GM10847 (cell line): ENCODE data around the gene RAB27A.

Source experiments
- POLR2A ChIP-seq: IDR thresholded peaks from 2 replicates; pipeline ENCODE4 v1.6.1; 2011; ENCODE audit not compliant: insufficient read length; ENCODE audit errors: extremely low read depth

Gene RAB27A

GRCh38 chr15:55218056-55218455 lies 71.6 kb downstream of the RAB27A start:
- TF ChIP-seq POLR2A: no peak

GRCh38 chr15:55204464-55204863 lies 85.1 kb downstream of the RAB27A start:
- TF ChIP-seq POLR2A: no peak

- no peak for TF ChIP-seq POLR2A
Measured at GRCh38 chr15:55202206-55202605, 87.4 kb downstream of the RAB27A start.

GRCh38 chr15:55198706-55199105 lies 90.9 kb downstream of the RAB27A start:
- TF ChIP-seq POLR2A: no peak

- no peak for TF ChIP-seq POLR2A
Measured at GRCh38 chr15:55197719-55198118, 91.9 kb downstream of the RAB27A start.

- TF ChIP-seq POLR2A: no peak
Measured at GRCh38 chr15:55197362-55197705, 92.3 kb downstream of the RAB27A start.

GRCh38 chr15:55196458-55197361 lies 92.9 kb downstream of the RAB27A start, which contains the start of gene RSL24D1:
RSL24D1 (minus strand) TSS chr15:55196941; CDS start chr15:55196890, 51 bp downstream.
- peak; percentile 95 for TF ChIP-seq POLR2A

- TF ChIP-seq POLR2A: no peak
Measured at GRCh38 chr15:55195996-55196395, 93.6 kb downstream of the RAB27A start.

- TF ChIP-seq POLR2A: no peak
Measured at GRCh38 chr15:55194256-55194655, 95.4 kb downstream of the RAB27A start.

GRCh38 chr15:55186331-55186730 lies 103.3 kb downstream of the RAB27A start:
- no peak for TF ChIP-seq POLR2A

- TF ChIP-seq POLR2A: no peak
Measured at GRCh38 chr15:55183679-55184078, 105.9 kb downstream of the RAB27A start.

- TF ChIP-seq POLR2A: no peak
Measured at GRCh38 chr15:55179141-55179540, 110.5 kb downstream of the RAB27A start.

GRCh38 chr15:55170361-55170760 lies 119.3 kb downstream of the RAB27A start:
- TF ChIP-seq POLR2A: no peak

- TF ChIP-seq POLR2A: no peak
Measured at GRCh38 chr15:55168350-55168974, 121.2 kb downstream of the RAB27A start.

- TF ChIP-seq POLR2A: no peak
Measured at GRCh38 chr15:55164284-55164683, 125.3 kb downstream of the RAB27A start.
